Suprapubic skin (tissue), 4 donors: Measurements from ENCODE around the gene KBTBD12. TPM values are rescaled to one million over a fixed set of nuclear protein-coding genes. Genes with fewer than 3 reads are reported as not detected.

Source experiments
- DNase-seq, 2 donors: peaks; one replicate each; pipeline ENCODE4 v3.0.0-alpha.2; 2019; ENCODE audit warnings: low spot score in 2 of 2
- H3K27ac ChIP-seq: fragments of 200-600 bp; sonication (generic); one replicate; pipeline ENCODE4 v1.5.1; 2019
- H3K27me3 ChIP-seq: fragments of 200-600 bp; sonication (generic); one replicate; pipeline ENCODE4 v1.5.1; 2019
- H3K36me3 ChIP-seq: fragments of 200-600 bp; sonication (generic); one replicate; pipeline ENCODE4 v1.5.1; 2019
- H3K4me1 ChIP-seq: fragments of 200-600 bp; sonication (generic); one replicate; pipeline ENCODE4 v1.5.1; 2019
- H3K4me3 ChIP-seq: fragments of 200-600 bp; sonication (generic); one replicate; pipeline ENCODE4 v1.5.1; 2019; ENCODE audit warnings: mild to moderate bottlenecking
- H3K9me3 ChIP-seq: fragments of 200-600 bp; sonication (generic); one replicate; pipeline ENCODE4 v1.5.1; 2019
- EP300 ChIP-seq: sonication (generic); formaldehyde crosslinking; IDR thresholded peaks from one replicate; pipeline ENCODE4 v1.6.1; 2017; ENCODE audit warnings: antibody characterized with exemption
- POLR2A ChIP-seq, 2 donors: fragments of 450-650 bp; IDR thresholded peaks; one replicate each; pipeline ENCODE4 v1.6.1; 2017; ENCODE audit warnings: antibody characterized with exemption in 2 of 2, mild to moderate bottlenecking in 2 of 2, moderate library complexity in 2 of 2
- POLR2AphosphoS5 ChIP-seq, 3 donors: sonication (generic); formaldehyde crosslinking; IDR thresholded peaks; one replicate each; pipeline ENCODE4 v1.6.1; 2017; ENCODE audit warnings: antibody characterized with exemption in 3 of 3
- WGBS: methylation state at CpG from one replicate; pipeline ENCODE4 v1.1.5; 2018; 5-methylcytosine and 5-hydroxymethylcytosine counted together
- total RNA-seq, 4 donors: library from RNA; depleted of rRNA; stranded (reverse); fragments of >200 nt; gene quantifications; one replicate each; pipeline ENCODE4 v1.1.0, GENCODE V29; 2016
- TF ChIP-seq, protein P1 (sequence below), 2 donors: fragments of 200-600 bp in 1 of 2; fragments of 450-650 bp in 1 of 2; sonication (generic) in 1 of 2; IDR thresholded peaks; one replicate each; pipeline ENCODE4 v1.5.1; 2016 to 2019; ENCODE audit warnings: antibody characterized with exemption in 2 of 2, mild to moderate bottlenecking in 1 of 2, moderate library complexity in 1 of 2

Gene KBTBD12
- total RNA-seq, 4 donors from 2014 or later, result 0.72 TPM; not detected in 3

DNA sequence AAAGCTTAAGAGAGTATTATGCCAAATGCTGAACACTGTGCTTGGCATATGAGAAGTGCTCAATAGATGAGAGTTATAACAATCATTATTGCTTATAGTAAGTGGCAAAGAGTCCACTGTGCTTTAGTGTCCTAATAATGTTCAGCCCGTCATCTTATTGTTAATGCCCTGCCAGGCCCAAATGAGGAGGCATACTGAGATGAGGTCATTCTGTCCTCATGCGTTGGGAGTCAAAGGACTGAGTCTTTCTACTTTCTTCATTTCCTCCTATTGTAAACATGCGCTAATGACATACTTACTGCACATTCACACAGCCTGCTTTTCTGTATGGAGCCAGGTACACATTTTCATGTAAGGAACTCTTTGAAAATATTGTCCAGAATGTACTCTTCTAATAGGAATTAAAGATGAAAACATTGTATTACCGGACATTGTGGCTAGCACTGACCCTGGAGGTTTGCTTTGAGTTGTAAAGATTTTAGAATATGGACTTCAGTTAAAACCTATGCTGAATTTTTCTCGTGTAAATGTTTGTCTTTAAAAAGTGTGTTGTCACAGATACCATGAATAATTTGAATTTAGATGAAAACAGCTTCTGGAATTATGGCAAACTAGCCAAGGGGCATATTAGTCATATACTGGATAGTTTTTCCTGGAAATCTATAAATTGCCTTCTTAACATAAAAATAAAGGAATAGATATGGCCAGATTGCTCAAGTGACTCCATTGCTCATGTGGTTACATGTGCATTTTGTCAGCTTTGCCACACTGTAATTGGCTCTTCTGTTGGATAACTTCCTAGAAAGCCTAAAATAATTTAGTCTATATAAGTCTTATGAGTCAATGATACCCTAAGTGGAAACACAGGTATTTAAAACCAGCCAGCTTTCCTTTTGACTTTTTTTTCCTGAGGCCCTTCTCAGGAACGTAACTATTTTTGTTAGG, 38.3 kb downstream of the KBTBD12 start:
- H3K27ac ChIP-seq, result no peak overlapping the region
- no peak for DNase-seq
- H3K9me3 ChIP-seq, result no peaks in the 10 kb centered on the region
- H3K4me3 ChIP-seq, result no peak overlapping the region
- no peaks in the 10 kb centered on the region for H3K27me3 ChIP-seq
- WGBS, result 61% methylated on average over 6 of the region's 6 CpGs
- peaks cover 6% of the 10 kb centered on the region for H3K4me1 ChIP-seq
- no peak for TF ChIP-seq EP300
- H3K36me3 ChIP-seq, result no peaks in the 10 kb centered on the region

DNA sequence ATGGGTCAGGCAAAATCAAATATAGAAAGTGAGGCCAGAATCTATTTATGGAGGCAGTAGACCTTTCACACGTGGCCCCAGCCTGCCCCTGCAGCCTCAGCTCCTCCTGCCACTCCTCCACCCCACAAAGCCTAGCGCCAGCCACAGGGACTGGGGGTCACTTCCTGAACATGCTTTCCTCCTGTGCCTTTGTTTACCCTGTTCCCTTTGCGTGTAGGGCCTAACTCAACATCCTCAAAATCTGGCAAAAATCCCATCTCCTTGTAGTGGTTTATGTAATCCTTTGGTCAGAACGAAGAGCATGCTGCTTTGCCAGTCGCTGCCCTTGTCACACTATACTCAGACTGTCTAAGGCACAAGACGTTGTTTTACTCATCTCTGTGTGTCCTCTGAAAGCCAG, 39.6 kb downstream of the KBTBD12 start:
- Histone ChIP-seq H3K9me3 (no peaks in the 10 kb centered on the region), H3K27ac (no peak overlapping the region), H3K4me1 (peaks cover 6% of the 10 kb centered on the region), H3K36me3 (no peaks in the 10 kb centered on the region), H3K27me3 (no peaks in the 10 kb centered on the region), H3K4me3 (no peak overlapping the region)
- no peak for DNase-seq
- TF ChIP-seq POLR2AphosphoS5 (IDR thresholded peaks at IDR 0.05) (no peak), EP300 (no peak), POLR2A (IDR thresholded peaks at IDR 0.05) (no peak)
- TF ChIP-seq, protein P1, sequence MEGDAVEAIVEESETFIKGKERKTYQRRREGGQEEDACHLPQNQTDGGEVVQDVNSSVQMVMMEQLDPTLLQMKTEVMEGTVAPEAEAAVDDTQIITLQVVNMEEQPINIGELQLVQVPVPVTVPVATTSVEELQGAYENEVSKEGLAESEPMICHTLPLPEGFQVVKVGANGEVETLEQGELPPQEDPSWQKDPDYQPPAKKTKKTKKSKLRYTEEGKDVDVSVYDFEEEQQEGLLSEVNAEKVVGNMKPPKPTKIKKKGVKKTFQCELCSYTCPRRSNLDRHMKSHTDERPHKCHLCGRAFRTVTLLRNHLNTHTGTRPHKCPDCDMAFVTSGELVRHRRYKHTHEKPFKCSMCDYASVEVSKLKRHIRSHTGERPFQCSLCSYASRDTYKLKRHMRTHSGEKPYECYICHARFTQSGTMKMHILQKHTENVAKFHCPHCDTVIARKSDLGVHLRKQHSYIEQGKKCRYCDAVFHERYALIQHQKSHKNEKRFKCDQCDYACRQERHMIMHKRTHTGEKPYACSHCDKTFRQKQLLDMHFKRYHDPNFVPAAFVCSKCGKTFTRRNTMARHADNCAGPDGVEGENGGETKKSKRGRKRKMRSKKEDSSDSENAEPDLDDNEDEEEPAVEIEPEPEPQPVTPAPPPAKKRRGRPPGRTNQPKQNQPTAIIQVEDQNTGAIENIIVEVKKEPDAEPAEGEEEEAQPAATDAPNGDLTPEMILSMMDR (IDR thresholded peaks at IDR 0.05), result no peak
- 61% methylated on average over 6 of the region's 6 CpGs for WGBS

DNA sequence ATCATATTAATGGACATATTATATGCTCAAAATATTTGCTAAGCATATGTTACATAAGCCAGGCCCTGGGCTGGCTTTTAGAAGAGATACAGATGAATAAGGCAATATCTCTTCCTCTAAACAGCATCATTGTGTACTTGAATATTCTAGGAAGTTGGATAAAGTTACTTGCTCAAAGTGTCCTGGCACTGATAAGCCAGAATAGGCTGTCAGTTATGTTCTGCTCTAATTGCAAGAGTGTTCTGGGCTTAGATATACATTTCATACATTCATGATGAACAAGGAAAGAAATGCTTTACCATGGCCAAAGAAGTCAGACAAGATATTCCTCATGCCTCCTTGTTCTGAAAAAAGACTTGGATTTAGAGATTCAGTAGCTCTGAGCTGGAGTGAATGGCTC, 40.7 kb downstream of the KBTBD12 start:
- Histone ChIP-seq H3K4me1 (peaks cover 6% of the 10 kb centered on the region), H3K27ac (no peak overlapping the region)
- DNase-seq, result no peak

DNA sequence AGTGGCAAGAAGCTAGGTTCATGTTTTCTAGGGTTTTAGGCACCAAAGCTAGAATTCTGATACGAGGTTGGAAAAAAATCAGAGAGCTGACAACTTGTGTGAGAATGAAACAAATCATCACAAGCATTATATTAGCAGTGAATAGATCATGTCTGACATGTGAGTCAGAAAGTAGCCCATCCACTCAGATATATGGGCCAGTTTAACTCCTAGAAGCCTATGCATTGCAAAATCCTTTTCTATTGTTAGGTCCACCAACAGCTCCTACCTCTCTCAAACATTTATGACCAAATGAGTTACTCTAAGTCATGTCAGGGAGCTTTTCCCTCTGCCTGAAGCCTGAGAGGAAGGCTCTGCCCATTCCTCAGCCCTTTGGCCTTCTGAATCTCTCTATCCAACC, 44.0 kb downstream of the KBTBD12 start:
- 81% methylated on average over 1 of the region's 1 CpG for WGBS
- Histone ChIP-seq H3K9me3 (no peaks in the 10 kb centered on the region), H3K36me3 (no peaks in the 10 kb centered on the region), H3K4me3 (no peak overlapping the region), H3K27ac (no peak overlapping the region), H3K4me1 (peaks cover 2% of the 10 kb centered on the region), H3K27me3 (no peaks in the 10 kb centered on the region)
- DNase-seq, result no peak
- TF ChIP-seq, protein P1 (IDR thresholded peaks at IDR 0.05), result no peak
- TF ChIP-seq POLR2AphosphoS5 (IDR thresholded peaks at IDR 0.05) (no peak), EP300 (no peak), POLR2A (IDR thresholded peaks at IDR 0.05) (no peak)

More for the DNA sequence above, 40.7 kb downstream of the KBTBD12 start:
- H3K36me3 ChIP-seq, result no peaks in the 10 kb centered on the region
- H3K9me3 ChIP-seq, result no peaks in the 10 kb centered on the region
- H3K27me3 ChIP-seq, result no peaks in the 10 kb centered on the region
- no peak overlapping the region for H3K4me3 ChIP-seq
- TF ChIP-seq, protein P1 (IDR thresholded peaks at IDR 0.05), result no peak
- TF ChIP-seq EP300 (no peak), POLR2A (IDR thresholded peaks at IDR 0.05) (no peak), POLR2AphosphoS5 (IDR thresholded peaks at IDR 0.05) (no peak)

DNA sequence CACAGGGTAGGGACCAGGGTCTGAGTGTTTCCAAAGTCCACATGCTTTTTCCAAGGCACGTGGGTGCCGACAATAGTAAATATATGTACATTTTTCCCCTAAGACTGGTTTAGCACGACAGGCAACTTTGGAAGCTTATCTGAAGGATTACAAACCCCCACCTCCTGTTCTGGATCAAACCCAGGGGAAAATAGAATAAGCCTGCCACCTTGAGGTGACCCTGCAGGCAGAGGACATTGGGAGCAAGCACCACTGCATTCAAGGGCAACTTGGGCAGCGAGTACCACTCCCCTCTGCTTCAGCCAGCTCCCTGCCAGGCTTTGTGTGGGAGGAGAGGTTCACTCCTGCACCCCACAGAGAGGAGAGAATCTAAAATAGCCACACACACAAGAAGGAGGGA, 44.8 kb downstream of the KBTBD12 start:
- H3K27me3 ChIP-seq, result no peaks in the 10 kb centered on the region
- DNase-seq, result no peak
- H3K9me3 ChIP-seq, result no peaks in the 10 kb centered on the region
- H3K36me3 ChIP-seq, result no peaks in the 10 kb centered on the region
- no peak overlapping the region for H3K27ac ChIP-seq
- H3K4me1 ChIP-seq, result no peaks in the 10 kb centered on the region
- TF ChIP-seq POLR2AphosphoS5 (IDR thresholded peaks at IDR 0.05), result no peak
- TF ChIP-seq, protein P1 (IDR thresholded peaks at IDR 0.05), result peak in 1 of 2 donors; percentile 12
- no peak overlapping the region for H3K4me3 ChIP-seq
- WGBS, result 55% methylated on average over 4 of the region's 4 CpGs
